COLO668 (cell line): Measurements from ENCODE around the gene CYSTM1.
"Not testable (repeated sequence)": the region's sequence is repeated elsewhere in the genome, so short reads cannot be mapped to it uniquely, and the experiment has no call there.

Experiments
- DNase-seq: peaks from one replicate; lab custom pipeline; 2025; ENCODE audit not compliant: unreplicated experiment; lab: John Stamatoyannopoulos, UW

The CYSTM1 gene

DNA sequence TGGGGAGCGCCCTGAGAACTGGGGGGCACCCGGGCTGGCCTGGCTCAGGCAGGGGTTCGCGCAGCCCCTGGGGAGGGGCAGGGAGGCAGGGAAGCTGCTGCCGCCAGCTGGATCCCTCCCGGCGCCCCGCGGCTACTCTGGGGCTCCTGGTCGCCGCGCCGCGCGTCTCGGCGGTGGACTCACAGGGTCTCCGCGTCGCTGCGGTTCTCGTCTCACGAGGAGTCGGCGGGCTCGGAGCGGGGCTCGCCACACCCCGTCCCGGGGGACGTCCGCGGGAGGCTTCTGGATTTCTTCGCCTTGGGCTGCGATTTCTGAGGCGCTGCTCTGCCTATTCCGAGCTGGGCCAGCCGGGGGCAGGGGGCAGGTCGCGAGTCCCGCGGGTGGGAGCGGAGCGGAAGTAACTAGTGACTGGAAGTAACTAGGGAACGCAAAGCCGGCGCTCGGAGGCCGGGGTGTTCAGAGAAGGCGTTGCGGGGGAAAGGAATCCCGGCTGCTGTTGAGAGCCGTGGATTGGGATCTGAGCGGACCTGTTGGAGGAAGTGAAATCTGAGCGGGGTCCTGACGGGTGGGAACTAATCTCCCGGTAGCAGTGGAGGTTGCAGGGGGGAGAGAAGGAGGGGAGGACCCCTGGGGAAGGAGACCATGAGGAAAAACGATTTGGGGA is 511 bp downstream of the CYSTM1 start:
- peak; percentile 69 for DNase-seq

DNA sequence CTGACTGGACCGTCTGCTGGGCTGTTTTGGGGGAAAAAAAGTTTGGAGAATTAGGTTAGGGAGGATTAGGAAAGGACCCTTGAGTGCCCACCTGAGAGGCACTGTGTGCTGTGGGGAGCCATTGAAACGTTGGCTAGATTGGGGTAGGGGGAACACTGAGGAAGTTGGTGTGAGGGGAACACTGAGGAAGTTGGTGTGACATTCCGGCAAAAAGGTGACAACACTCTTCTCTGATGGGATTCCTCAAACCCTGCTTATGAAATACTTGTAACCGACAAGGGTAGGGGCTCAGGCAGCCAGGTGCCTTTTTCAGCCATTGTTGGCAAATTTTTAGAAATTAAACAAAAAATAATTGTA is 1.0 kb downstream of the CYSTM1 start:
- DNase-seq: no peak

DNA sequence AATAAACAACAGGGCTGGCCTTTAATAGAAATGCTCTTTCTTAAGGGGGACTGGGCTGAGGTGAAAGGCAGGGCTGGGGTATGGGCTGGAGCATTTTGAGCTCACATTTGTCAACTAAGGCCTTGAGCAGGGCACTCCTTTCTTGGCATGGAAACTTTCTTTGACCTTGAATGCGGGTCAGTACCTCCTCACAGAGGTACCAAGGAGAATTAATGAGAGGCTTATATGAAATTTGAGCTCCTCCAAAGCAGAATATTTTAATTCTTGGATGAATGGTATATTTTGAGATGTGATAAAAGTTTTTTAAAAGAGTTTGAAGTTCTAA is 3.1 kb downstream of the CYSTM1 start:
- DNase-seq: no peak

DNA sequence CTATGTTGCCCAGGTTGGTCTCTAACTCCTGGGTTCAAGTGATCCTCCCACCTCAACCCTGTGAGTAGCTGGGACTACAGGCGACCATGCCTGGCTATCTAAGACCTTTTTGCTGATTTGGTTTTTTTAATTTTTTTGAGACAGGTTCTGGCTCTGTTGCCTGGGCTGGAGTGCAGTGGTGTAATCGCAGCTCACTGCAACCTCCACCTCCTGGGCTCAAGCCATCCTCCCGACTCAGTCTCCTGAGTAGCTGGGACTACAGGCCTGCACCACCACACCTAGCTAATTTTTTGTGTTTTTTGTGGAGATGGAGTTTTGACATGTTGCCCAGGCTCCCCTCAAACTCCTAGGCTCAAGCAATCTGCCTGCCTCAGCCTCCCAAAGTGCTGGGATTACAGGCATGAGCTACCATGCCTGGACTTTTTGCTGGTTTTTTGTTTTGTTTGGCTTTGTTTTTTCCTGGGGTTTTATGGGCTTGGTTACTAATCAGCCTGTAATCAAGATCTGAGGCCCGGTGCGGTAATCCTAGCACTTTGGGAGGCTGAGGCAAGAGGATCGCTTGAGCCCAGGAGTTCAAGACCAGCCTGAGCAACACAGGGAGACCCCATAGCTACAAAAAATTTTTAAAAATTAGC is 3.6 kb downstream of the CYSTM1 start:
- DNase-seq: no peak

DNA sequence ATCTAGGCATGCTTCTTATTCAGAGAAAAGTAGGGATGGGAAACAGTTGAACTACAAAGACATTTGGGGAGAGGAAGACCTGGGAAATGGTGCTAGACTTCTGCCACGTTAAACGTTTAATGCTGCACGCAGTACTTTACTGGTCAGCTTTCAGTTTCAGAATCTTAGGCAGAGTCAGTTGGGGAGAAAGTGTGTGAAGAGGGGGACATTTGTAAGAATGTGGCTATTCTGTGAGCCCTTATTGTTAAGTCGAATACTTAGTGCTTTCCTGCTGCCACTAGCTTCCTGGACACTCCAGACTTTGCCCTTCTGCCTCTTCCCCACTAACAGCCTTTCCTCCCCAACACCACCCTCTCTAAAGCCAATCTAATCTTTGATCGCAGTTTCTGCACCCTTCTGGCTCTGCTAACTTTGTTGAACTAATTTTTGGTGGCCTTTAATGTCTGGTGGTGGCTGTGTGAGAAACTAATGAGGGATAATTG is 6.1 kb downstream of the CYSTM1 start:
- DNase-seq: no peak

DNA sequence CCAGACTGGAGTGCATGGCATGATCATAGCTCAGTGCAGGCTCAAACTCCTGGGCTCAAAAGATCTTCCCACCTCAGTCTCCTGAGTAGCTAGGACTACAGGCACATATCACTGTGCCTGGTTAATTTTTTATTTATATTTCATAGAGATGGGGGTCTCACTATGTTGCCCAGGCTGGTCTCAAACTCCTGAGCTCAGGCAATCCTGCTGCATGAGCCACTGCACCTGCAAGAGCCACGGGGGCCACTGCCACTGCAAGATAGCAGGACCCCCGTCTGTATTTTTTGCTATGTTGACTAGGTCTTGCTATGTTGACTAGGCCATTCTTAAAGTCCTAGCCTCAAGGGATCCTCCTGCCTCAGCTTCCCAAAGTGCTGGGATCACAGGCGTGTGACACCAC is 6.5 kb downstream of the CYSTM1 start:
- DNase-seq: no peak

DNA sequence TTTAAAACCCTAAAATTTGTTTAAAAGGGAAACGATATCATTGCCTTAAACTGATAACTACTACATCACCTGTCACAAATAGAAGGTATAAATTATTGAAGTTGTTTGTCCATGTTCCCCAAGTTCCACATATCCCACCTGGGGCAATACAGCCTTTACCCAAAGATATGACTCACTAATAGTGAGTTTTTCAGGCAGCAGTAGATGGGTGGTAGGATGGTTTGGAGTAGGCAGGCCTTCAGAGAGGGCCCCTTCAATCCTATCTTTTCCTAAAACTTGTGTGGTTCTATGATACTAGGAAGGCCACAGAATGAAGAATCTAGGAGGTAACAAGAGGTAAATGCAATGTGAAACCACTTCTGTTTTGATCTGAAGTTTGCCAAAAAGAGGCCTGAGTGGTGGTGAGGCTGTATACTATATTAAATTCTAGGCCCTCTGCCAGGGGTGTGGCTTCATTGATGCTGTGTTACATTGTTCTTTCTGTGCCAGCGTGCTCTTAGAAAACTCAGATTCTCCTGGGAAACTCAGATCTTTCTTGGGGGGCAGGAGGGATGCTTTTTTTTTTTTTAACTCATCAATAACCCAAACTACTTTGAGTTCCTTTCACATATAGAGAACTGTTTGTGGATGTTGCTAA is 7.2 kb downstream of the CYSTM1 start:
- no peak for DNase-seq

DNA sequence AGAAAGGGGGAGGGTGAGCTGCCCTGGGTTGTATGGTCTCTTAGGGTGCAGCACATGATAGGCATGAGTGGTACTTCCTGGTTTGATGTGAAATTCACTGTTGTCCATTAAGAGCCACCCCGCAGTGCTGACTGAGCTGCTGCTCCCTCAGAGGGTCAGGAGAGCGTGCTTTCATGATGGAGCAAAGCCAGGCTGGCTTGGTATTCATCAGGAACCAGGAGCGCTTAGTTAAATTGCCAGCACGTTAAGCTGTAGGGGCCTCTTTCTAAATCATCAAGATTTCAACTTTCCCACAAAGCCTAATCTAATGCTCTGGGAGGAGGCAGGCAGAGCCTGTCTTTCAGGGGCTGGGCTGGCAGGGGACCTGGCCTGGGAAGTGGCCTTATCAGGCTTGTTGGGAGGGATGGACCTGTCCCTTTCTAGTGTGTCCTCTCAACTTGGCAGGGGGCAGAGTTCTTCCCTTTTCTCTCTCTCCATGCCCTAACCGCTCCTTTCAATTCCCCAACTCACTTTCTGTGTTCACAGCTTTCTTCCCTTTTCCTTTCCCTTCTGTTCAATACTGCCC is 7.9 kb downstream of the CYSTM1 start:
- no peak for DNase-seq

DNA sequence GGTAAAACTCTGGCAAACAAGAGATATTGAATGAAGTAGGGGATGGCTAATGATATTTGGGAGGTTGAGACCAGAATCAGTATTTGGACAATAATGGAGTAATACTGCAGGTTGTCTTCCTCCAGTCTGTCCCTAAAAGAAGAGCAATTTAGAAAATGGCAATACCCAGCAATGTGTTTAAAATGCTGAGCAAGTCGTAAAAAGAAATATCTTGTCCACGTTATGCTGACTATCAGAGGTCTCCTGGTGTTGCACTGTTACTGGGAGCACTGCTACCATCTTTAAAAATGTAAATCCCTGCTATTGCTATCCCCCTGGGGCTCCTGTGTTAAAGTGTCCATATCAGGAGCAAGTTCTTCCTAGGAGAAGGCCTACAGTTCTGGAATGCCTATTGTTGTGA is 10.4 kb downstream of the CYSTM1 start:
- DNase-seq: no peak

DNA sequence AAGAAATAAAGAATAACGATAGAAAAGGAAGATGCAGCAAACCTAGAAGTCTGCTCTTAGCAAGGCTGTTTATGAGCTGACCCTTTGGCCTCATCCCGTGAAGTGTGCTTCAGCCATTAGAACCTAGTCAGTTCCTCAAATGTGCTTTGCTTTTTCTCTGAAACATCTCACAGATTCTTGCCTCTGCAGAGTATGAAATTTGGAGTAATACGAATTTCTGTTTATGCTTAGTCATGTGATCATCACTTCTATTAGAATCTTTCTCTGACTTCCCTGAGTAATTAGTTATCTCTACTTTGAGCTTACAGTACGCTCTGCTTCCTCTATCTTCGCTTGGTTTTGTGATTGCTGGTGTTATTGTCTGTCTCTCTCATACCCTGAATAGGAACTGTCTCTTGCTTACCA is 11.3 kb downstream of the CYSTM1 start:
- DNase-seq: no peak

DNA sequence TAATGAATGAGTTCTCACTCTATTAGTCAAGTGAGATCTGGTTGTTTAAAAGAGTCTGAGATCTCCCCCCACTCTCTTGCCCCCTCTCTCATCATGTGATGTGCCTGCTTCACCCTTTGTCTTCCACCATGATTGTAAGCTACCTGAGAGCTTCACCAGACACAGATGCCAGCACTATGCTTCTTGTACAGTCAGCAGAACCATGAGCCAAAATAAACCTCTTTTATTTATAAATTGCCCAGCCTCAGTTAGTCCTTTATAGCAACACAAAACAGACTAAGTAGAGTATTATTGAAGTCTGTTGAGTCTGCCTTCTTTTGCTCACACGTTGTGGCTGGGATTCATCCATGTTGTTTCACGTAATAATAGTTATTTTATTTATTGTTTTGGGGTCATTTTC is 14.3 kb downstream of the CYSTM1 start:
- DNase-seq: no peak

DNA sequence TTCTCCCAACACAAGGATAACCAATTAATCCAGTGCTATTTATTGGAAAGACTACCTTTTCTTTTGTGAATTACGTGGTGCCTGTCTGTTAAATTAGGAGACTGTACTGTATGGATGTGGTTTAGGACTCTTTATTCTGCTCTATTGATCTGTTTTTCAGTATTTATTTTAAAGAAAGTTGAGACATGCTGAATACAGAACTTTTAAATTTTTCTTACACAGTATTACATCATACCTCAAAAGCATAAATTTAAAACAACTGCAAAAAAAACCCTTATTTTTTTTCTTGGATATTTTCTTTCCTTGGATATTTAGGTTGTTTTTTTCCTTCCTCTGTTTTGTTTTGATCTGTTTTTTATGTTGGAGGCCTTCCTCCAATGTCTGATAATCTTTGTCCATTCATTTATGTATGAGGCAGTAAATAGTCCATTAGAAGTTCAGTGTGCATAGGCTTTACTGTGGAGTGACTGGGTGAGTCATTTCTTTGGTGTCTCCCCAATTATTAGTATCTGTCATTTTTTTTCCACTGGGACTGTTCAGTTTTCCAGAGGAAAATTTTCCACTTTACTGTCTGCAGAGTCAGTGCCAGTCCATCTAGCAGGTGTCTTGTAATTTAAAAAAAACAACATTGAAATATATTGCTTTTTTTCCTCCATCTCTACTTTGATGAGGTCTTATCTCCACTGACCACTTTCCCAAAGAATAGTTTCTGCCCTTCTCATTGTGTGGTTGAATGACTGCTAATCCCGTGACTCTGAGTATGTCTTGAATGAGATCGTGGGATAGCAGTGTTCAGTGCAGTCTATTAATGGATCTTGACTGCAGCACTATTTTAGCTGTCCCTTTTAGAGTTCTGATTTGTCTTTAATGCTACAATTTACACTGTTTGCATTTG is 15.2 kb downstream of the CYSTM1 start:
- no peak for DNase-seq

DNA sequence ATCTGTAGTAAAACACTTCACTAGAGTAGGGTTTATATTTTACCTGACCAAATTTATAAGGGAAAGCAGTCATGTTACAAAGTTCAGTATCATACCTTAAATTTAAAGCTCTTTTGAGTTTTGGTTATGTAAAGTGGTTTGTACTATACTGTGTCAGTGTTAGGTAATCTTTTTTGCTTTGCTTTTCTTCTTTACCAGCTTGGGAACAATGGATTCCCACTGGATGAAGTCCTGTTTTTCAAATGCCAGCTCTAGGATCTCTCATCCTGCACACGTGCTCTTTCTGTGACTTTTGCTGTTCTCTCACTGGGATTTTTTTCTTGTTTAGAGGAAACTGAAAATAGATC is 15.9 kb downstream of the CYSTM1 start:
- DNase-seq: no peak

DNA sequence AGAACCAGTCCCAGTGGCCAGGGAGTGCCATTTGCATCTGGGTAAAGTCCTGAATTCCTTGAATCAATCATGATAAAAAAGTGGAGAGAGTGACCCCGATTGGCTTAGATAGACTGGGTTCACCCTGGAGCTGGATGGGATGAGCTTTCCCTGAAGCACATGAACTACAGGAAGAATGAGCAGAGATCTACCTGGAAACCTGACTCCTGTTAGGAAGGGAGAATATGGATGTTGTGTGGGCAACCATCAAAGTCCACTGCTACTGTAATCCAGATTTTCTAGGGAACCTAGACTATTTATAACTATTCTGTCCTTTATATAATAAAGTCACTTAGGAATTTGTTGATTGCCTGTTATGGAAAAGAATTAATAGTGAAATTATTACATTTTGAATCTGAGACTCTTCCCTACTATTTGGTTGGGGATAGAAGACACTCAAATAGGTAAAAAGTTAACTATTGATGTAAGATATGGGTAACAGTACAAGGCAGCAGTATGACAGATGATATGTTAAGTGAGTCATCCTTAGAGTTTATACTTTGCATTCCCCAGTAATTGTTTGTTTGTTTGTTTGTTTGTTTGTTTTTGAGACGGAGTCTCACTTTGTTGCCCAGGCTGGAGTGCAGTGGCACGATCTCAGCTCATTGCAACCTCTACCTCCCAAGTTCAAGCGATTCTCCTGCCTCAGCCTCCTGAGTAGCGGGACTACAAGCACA is 17.9 kb downstream of the CYSTM1 start:
- no peak for DNase-seq

DNA sequence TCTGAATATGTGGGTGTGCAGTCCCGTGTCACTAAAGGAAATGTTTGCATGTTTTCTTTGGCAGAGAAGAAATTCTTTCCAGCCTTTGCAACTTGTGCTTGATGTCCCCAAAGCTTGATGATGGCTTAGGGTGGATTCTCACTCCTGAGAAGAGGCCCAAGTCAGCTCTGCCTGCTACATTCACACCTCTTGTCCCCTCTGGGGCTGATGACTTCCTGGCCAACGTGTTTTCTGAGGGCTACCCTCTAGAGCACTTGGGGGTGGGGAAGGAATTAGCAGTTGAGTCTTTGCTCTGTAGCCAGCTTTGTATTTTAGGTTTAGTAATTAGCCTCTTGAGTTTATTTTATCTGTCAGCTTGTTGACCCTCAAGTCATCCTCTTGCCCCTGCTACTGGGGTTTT is 19.7 kb downstream of the CYSTM1 start:
- DNase-seq: no peak

DNA sequence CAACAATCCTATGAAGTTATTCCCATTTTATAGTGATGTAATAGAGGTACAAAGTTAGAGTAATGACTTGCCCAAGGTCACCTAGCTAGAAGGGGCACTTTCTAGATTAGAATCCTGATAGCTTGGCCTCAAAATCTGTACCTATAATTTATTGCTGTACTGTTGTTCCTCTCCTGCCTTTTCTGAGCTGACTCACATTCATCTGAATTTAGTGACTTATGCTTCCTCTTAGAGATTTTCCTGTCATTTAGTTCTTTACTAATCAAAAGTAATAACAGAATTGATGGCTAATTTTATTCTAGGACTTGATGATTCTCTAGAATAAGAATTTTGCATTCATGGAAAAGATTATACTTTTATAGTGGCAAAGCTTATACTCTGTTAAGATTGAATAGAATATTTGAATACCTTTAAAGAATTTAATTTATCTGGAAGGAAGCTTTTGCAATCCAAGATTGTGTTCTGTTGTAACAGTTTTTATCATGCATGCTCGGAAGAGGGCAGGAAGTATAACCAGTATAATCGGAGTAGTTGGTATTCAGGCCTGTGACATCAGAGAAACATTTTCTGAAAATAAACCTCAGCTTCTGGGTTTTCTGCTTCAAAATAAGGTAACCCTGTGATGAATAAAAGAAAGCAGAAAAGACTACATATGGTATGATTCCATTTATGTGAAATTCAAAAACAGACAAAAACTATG is 21.3 kb downstream of the CYSTM1 start:
- DNase-seq: no peak

DNA sequence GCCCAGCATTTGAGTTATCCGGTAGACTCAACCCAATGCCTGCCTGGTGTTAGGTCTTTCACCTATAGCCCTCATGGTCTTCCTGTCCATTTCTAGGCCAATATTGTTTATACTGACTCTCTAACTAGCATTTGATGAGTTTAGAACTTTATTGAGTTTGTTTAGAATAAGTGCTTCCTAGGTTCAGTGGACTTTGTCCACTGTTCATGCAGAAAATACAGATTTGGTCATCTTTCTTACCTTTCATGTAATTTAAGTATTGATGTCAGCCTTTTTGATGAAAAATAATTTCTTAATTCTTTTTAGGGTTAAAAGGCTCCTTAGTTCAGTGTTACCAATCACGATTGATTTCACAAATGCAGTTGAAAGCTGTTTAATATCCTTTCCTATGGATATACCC is 22.0 kb downstream of the CYSTM1 start:
- no peak for DNase-seq

DNA sequence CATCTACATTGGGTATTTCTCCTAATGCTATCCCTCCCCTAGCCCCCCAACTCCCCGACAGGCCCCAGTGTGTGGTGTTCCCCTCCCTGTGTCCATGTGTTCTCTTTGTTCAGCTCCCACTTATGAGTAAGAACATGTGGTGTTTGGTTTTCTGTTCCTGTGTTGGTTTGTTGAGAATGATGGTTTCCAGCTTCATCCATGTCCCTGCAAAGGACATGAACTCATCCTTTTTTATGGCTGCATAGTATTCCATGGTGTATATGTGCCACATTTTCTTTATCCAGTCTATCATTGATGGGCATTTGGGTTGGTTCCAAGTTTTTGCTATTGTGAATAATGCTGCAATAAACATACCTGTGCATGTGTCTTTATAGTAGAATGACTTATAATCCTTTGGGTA is 23.9 kb downstream of the CYSTM1 start:
- not testable (repeated sequence) for DNase-seq

DNA sequence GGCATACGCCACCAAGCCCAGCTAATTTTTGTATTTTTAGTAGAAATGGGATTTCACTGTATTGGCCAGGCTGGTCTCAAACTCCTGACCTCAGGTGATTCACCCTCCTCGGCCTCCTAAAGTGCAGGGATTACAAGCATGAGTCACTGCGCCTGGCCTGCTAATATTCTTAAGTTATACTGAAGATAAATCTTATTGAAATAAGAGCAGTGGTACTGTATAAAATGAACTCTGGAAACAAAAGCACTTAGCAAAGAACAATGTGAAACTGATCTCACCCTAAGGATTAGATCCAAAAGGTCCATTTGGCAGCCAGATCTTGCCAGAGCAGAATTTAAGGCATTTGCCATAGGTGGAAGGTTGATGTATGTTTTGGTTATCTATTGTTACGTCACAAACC is 27.1 kb downstream of the CYSTM1 start:
- DNase-seq: no peak

DNA sequence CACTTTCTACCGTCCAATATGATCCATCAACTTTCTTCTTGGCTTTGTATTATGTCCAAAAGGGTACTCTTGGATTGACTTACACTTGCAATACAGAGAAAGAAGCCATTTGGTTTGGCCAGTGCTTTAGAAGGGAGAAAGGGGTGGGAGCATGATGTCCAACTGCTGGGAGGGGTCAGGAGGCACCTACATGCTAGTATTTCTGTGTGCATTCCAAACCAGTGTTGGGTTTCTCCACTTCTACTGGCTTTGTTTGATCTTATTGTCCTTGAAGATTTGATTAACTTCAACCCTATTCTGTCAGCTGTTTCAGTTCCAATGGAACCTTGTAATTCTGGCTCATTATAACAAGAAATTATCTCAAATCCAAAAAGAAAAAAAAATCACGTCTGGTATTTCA is 27.6 kb downstream of the CYSTM1 start:
- DNase-seq: no peak
